Activated CD8-positive, alpha-beta T cell treated with anti-CD3 and anti-CD28 coated beads, Interleukin-2, amount 10 ng/mL, durations not matched to agents 7 days and 5 days (primary cell): Measurements from ENCODE around the gene SEC14L3. TPM values are rescaled to one million over a fixed set of nuclear protein-coding genes. Genes with fewer than 3 reads are reported as not detected.

Experiments used
- ATAC-seq: fragments of 150-1000 bp; cut with Tn5 transposase; one replicate; pipeline ENCODE4 v1.10.0; 2021; ENCODE audit warnings: moderate library complexity
- CTCF ChIA-PET: fragments of 350-600 bp; sonication (Branson Sonifier 250); formaldehyde crosslinking; loops from one replicate; lab custom pipeline; 2021; ENCODE audit warnings: antibody characterized with exemption; lab: Charles Lee
- POLR2A ChIA-PET: fragments of 350-600 bp; sonication (Branson Sonifier 250); formaldehyde crosslinking; loops from one replicate; lab custom pipeline; 2021; ENCODE audit warnings: antibody characterized with exemption; lab: Charles Lee
- DNase-seq: peaks from one replicate; pipeline ENCODE4 v3.0.0-alpha.2; 2020
- H3K27ac Mint-ChIP-seq: one replicate; pipeline ENCODE4 v1.8.0; 2021; ENCODE audit warnings: mild to moderate bottlenecking, mixed read lengths
- H3K27me3 Mint-ChIP-seq: one replicate; pipeline ENCODE4 v1.8.0; 2021; ENCODE audit warnings: low read depth, mixed read lengths
- H3K36me3 Mint-ChIP-seq: one replicate; pipeline ENCODE4 v1.8.0; 2021; ENCODE audit warnings: low read depth, mixed read lengths
- H3K4me1 Mint-ChIP-seq: one replicate; pipeline ENCODE4 v1.8.0; 2021; ENCODE audit warnings: low read depth, mixed read lengths
- H3K4me3 Mint-ChIP-seq: one replicate; pipeline ENCODE4 v1.8.0; 2021; ENCODE audit warnings: mild to moderate bottlenecking, mixed read lengths
- H3K9me3 Mint-ChIP-seq: one replicate; pipeline ENCODE4 v1.8.0; 2022; ENCODE audit warnings: mixed read lengths; ENCODE audit not compliant: insufficient read depth
- total RNA-seq, 2 experiments: library from RNA; stranded (reverse); gene quantifications; one replicate each; pipeline ENCODE4 v1.2.3, GENCODE V29; 2021

SEC14L3 gene
- total RNA-seq, 2 experiments from 2014 or later, result not detected

GRCh38 chr22:30422481-30423300, 49.1 kb downstream of the SEC14L3 start:
- Mint-ChIP-seq H3K9me3 (no peaks in the 10 kb centered on the region), H3K4me3 (peak overlapping the region; percentile 97), H3K4me1 (peaks cover 53% of the 10 kb centered on the region), H3K36me3 (peaks cover 59% of the 10 kb centered on the region), H3K27ac (peak overlapping the region; percentile 97), H3K27me3 (no peaks in the 10 kb centered on the region)
- POLR2A ChIA-PET, result interaction anchor here (0.6 to 4.0 kb wide), 13 partner anchors 9 to 161 kb away, joined by 3 to 39 read pairs (median 5); partner anchors contain the start of gene SEC14L2
- DNase-seq (peak; percentile 39), ATAC-seq (no peak)
- CTCF ChIA-PET, result interaction anchor here (1.3 to 6.2 kb wide), 10 partner anchors 10 to 183 kb away, joined by 3 to 166 read pairs (median 14); partner anchors contain the start of genes CASTOR1 and SEC14L2

- POLR2A ChIA-PET, result interaction anchor here (0.7 to 3.2 kb wide), 4 partner anchors 8 to 30 kb away, joined by 3 to 17 read pairs (median 4); no protein-coding TSS in a partner anchor
- Mint-ChIP-seq H3K27me3 (no peaks in the 10 kb centered on the region), H3K9me3 (no peaks in the 10 kb centered on the region), H3K36me3 (peaks cover 57% of the 10 kb centered on the region), H3K4me1 (peaks cover 47% of the 10 kb centered on the region), H3K4me3 (peak overlapping the region; percentile 97), H3K27ac (peak overlapping the region; percentile 97)
- no peak for ATAC-seq
- no peak for DNase-seq
- CTCF ChIA-PET, result interaction anchor here (0.7 to 6.1 kb wide), 7 partner anchors 9 to 180 kb away, joined by 3 to 166 read pairs (median 5); partner anchors contain the start of genes CASTOR1 and SEC14L2
These were observed 49.9 kb downstream of the SEC14L3 start for GRCh38 chr22:30421695-30422480.

- Mint-ChIP-seq H3K27me3 (no peaks in the 10 kb centered on the region), H3K4me3 (no peak overlapping the region), H3K9me3 (no peaks in the 10 kb centered on the region), H3K36me3 (peaks cover 60% of the 10 kb centered on the region), H3K4me1 (peaks cover 38% of the 10 kb centered on the region), H3K27ac (peak overlapping the region; percentile 48)
- CTCF ChIA-PET, result interaction anchor here (5.2 kb wide), 1 partner anchor 132 kb away, joined by 50 read pairs; the partner anchor contains the start of gene CASTOR1
- no peak for ATAC-seq
- no peak for DNase-seq
- POLR2A ChIA-PET, result interaction anchor here (1.5 kb wide), 1 partner anchor 21 kb away, joined by 3 read pairs; no protein-coding TSS in a partner anchor
These were observed 51.3 kb downstream of the SEC14L3 start for GRCh38 chr22:30420347-30421125.

GRCh38 chr22:30416837-30417236, 55.0 kb downstream of the SEC14L3 start:
- Mint-ChIP-seq H3K4me3 (no peak overlapping the region), H3K9me3 (no peaks in the 10 kb centered on the region), H3K27me3 (no peaks in the 10 kb centered on the region), H3K36me3 (peaks cover 69% of the 10 kb centered on the region), H3K27ac (no peak overlapping the region), H3K4me1 (peaks cover 24% of the 10 kb centered on the region)
- ChIA-PET POLR2A (no interaction called here), CTCF (interaction anchor here (1.0 kb wide), 1 partner anchor 15 kb away, joined by 3 read pairs; no protein-coding TSS in a partner anchor)
- DNase-seq (no peak), ATAC-seq (no peak)

GRCh38 chr22:30416403-30416802, 55.4 kb downstream of the SEC14L3 start:
- Mint-ChIP-seq H3K4me3 (no peak overlapping the region), H3K36me3 (peaks cover 67% of the 10 kb centered on the region), H3K27ac (peak overlapping the region; percentile 43), H3K9me3 (no peaks in the 10 kb centered on the region), H3K4me1 (peaks cover 20% of the 10 kb centered on the region), H3K27me3 (no peaks in the 10 kb centered on the region)
- ATAC-seq, result no peak
- no peak for DNase-seq
- ChIA-PET POLR2A (no interaction called here), CTCF (no interaction called here)

- peak overlapping the region; percentile 49 for H3K27ac Mint-ChIP-seq
- ChIA-PET CTCF (interaction anchor here (0.9 to 2.5 kb wide), 6 partner anchors 10 to 31 kb away, joined by 3 to 15 read pairs (median 11); partner anchors contain the start of genes MTFP1, RNF215 and SEC14L2), POLR2A (interaction anchor here (1.4 to 2.2 kb wide), 2 partner anchors 9 to 17 kb away, joined by 9 to 17 read pairs; partner anchors contain the start of gene SEC14L2)
- no peak for ATAC-seq
- H3K27me3 Mint-ChIP-seq, result no peaks in the 10 kb centered on the region
- no peak overlapping the region for H3K4me3 Mint-ChIP-seq
- no peaks in the 10 kb centered on the region for H3K9me3 Mint-ChIP-seq
- peaks cover 64% of the 10 kb centered on the region for H3K36me3 Mint-ChIP-seq
- DNase-seq, result no peak
- H3K4me1 Mint-ChIP-seq, result peaks cover 9% of the 10 kb centered on the region
These were observed 57.2 kb downstream of the SEC14L3 start for GRCh38 chr22:30414525-30415047.

- no peak for ATAC-seq
- peaks cover 62% of the 10 kb centered on the region for H3K36me3 Mint-ChIP-seq
- ChIA-PET CTCF (interaction anchor here (1.0 to 2.5 kb wide), 9 partner anchors 8 to 32 kb away, joined by 3 to 15 read pairs (median 7); partner anchors contain the start of genes MTFP1 and SEC14L2), POLR2A (interaction anchor here (1.4 to 2.2 kb wide), 2 partner anchors 9 to 17 kb away, joined by 9 to 17 read pairs; partner anchors contain the start of gene SEC14L2)
- no peaks in the 10 kb centered on the region for H3K9me3 Mint-ChIP-seq
- H3K4me1 Mint-ChIP-seq, result peaks cover 11% of the 10 kb centered on the region
- H3K27me3 Mint-ChIP-seq, result no peaks in the 10 kb centered on the region
- DNase-seq, result no peak
- peak overlapping the region; percentile 49 for H3K27ac Mint-ChIP-seq
- H3K4me3 Mint-ChIP-seq, result no peak overlapping the region
These were observed 57.9 kb downstream of the SEC14L3 start for GRCh38 chr22:30413745-30414524.

GRCh38 chr22:30413001-30413400, 58.8 kb downstream of the SEC14L3 start:
- no peak overlapping the region for H3K27ac Mint-ChIP-seq
- no peaks in the 10 kb centered on the region for H3K9me3 Mint-ChIP-seq
- no peak for ATAC-seq
- peaks cover 18% of the 10 kb centered on the region for H3K4me1 Mint-ChIP-seq
- no peak for DNase-seq
- H3K27me3 Mint-ChIP-seq, result no peaks in the 10 kb centered on the region
- ChIA-PET POLR2A (interaction anchor here (2.2 kb wide), 1 partner anchor 10 kb away, joined by 17 read pairs; no protein-coding TSS in a partner anchor), CTCF (interaction anchor here (1.0 to 5.3 kb wide), 7 partner anchors 9 to 124 kb away, joined by 3 to 26 read pairs (median 6); partner anchors contain the start of gene SEC14L2)
- H3K4me3 Mint-ChIP-seq, result no peak overlapping the region
- H3K36me3 Mint-ChIP-seq, result peaks cover 55% of the 10 kb centered on the region

GRCh38 chr22:30411780-30412179, 60.0 kb downstream of the SEC14L3 start:
- no peak overlapping the region for H3K4me3 Mint-ChIP-seq
- DNase-seq, result no peak
- no peaks in the 10 kb centered on the region for H3K9me3 Mint-ChIP-seq
- peaks cover 49% of the 10 kb centered on the region for H3K36me3 Mint-ChIP-seq
- ChIA-PET POLR2A (interaction anchor here (0.9 to 2.7 kb wide), 2 partner anchors 12 to 15 kb away, joined by 3 to 11 read pairs; partner anchors contain the start of gene SEC14L2), CTCF (interaction anchor here (1.2 to 5.3 kb wide), 6 partner anchors 10 to 304 kb away, joined by 3 to 26 read pairs (median 4); no protein-coding TSS in a partner anchor)
- peaks cover 18% of the 10 kb centered on the region for H3K4me1 Mint-ChIP-seq
- no peaks in the 10 kb centered on the region for H3K27me3 Mint-ChIP-seq
- H3K27ac Mint-ChIP-seq, result no peak overlapping the region
- ATAC-seq, result no peak
